ENCODE measurements around the gene KRT33B. TPM values are rescaled to one million over a fixed set of nuclear protein-coding genes. Genes with fewer than 3 reads are reported as not detected.
A peak's percentile ranks its signal among the peaks of the same experiment; 100 is the strongest.

Gene KRT33B
- total RNA-seq: not detected
- polyA plus RNA-seq: not detected

DNA sequence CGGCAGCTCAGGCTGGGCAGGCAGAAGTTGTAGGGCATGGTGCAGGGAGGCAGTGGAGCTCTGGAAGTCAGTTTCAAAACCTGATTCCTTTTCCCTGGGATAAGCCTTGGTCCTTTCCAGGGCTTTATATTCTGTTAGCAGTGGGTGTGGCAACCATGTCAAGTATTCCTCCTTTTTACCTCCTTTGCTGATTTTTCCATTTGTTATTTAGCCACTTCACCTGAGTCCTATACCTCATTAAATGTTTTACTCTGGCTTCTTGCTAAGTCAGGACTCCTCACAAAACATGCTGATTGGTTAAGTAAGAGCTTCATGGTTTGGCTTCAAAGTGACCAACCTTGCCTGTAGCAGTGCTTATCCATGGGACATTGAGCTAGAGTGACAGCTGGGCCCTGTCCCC lies at the start of gene KRT33B:
KRT33B (minus strand) TSS at position 101 of the 400 bp plus-strand sequence; CDS start at position 38, 63 bp downstream.
- Mint-ChIP-seq H3K9me3 (peaks cover 0 to 4% (median 0%) of the 10 kb centered on the region in 5 donors), H3K4me1 (peaks cover 0 to 16% (median 2%) of the 10 kb centered on the region in 3 donors), H3K27ac (peak within 1 kb of the TSS in 5 of 8 donors; percentile 13 to 38 (median 23)), H3K27me3 (peaks cover 0 to 8% of the 10 kb centered on the region in 2 donors), H3K36me3 (peaks cover 0 to 6% (median 0%) of the 10 kb centered on the region in 3 donors), H3K4me3 (no peak within 1 kb of the TSS)
- Histone ChIP-seq H3K9me3 (ENCODE audit: low read length) (no peaks in the 10 kb centered on the region), H3K36me3 (ENCODE audit: insufficient read depth, low read length) (no peaks in the 10 kb centered on the region), H3K27ac (ENCODE audit: low read depth, low read length) (no peak within 1 kb of the TSS), H3K4me3 (ENCODE audit: low read length) (no peak within 1 kb of the TSS), H3K4me1 (ENCODE audit: insufficient read depth, low read length) (no peaks in the 10 kb centered on the region), H3K27me3 (ENCODE audit: insufficient read depth, low read length, poor library complexity, severe bottlenecking) (no peaks in the 10 kb centered on the region)
- no peak for DNase-seq
- ChIA-PET CTCF (no interaction called here), POLR2A (no interaction called here)

DNA sequence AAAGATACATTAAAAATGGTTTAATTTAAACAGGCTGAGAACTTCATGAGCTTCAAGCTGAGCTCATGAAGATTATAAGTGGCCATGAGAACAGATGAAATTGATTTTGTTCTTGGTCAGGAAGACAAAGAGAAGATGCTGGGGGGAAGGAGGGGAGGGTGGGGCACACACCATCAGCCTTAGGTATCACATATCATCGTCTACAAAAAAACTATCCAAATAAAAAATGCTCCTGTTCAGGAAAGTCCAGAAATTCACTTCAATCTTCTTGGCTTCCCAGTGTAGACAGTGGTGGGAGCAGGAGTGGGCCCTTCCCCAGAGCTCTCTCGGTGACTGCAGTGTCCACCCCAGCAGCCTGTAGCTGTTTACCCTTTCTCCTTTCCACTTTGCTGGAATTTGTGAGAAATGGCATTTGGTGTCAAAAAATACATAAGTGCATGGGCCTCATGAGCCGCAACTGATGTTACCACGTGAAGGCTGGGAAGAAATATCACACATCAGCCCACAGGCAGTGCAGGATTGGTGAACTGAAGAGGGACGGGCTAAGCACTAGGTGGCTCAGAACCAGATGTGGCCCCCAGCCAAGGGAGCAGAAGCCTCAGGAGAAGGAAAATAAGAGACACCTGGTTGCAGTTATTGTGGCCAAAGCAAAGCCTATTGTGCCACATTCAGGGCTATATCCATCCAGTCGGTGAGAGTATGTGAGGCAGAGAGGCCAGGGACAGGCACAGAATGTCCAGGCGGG lies 48.7 kb upstream of the KRT33B start:
- peaks cover 6% of the 10 kb centered on the region for H3K4me1 ChIP-seq (ENCODE audit: insufficient read depth, low read length)
- Mint-ChIP-seq H3K4me3 (no peak overlapping the region), H3K27ac (no peak overlapping the region), H3K4me1 (peaks cover 7 to 20% (median 18%) of the 10 kb centered on the region in 3 donors), H3K36me3 (no peaks in the 10 kb centered on the region), H3K27me3 (peaks cover 0 to 2% of the 10 kb centered on the region in 2 donors), H3K9me3 (no peaks in the 10 kb centered on the region)
- no peak overlapping the region for H3K27ac ChIP-seq (ENCODE audit: low read depth, low read length)
- no peaks in the 10 kb centered on the region for H3K9me3 ChIP-seq (ENCODE audit: low read length)
- H3K36me3 ChIP-seq (ENCODE audit: insufficient read depth, low read length): no peaks in the 10 kb centered on the region
- CTCF ChIA-PET: interaction anchor here (2.2 kb wide), 1 partner anchor 10 kb away, joined by 5 read pairs; no protein-coding TSS in a partner anchor
- no peaks in the 10 kb centered on the region for H3K27me3 ChIP-seq (ENCODE audit: insufficient read depth, low read length, poor library complexity, severe bottlenecking)
- POLR2A ChIA-PET: no interaction called here
- DNase-seq: no peak
- H3K4me3 ChIP-seq (ENCODE audit: low read length): no peak overlapping the region

DNA sequence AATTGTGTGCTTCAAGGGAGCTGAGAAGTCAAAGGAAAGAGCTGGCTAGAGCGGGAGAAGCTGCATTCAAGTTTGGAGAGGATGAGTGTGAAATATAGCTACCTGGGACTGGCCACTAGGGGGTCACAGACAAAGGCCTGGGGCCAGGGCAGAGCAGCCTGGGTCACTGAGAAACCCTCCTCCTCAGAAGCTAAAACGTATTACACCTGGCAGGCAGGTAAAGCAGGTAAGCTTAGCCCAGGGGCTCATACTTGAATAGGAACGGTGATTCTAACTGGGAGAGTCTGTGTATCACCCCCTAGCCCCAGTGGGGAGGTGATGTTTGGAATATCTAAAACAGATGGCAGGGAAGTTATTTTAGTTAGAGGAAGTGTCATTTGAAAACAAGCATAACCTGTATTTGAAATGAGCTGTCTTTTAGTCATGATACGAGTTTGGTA lies 48.0 kb upstream of the KRT33B start:
- no peak overlapping the region for H3K4me3 Mint-ChIP-seq
- CTCF ChIA-PET: interaction anchor here (2.2 kb wide), 1 partner anchor 10 kb away, joined by 5 read pairs; no protein-coding TSS in a partner anchor
- H3K4me1 Mint-ChIP-seq: peaks cover 7 to 20% (median 18%) of the 10 kb centered on the region in 3 donors
- H3K27ac Mint-ChIP-seq: peak overlapping the region in 2 of 8 donors; percentile 11 to 28
- POLR2A ChIA-PET: no interaction called here
- no peaks in the 10 kb centered on the region for H3K9me3 ChIP-seq (ENCODE audit: low read length)
- peaks cover 6% of the 10 kb centered on the region for H3K4me1 ChIP-seq (ENCODE audit: insufficient read depth, low read length)
- no peaks in the 10 kb centered on the region for H3K36me3 Mint-ChIP-seq
- no peaks in the 10 kb centered on the region for H3K36me3 ChIP-seq (ENCODE audit: insufficient read depth, low read length)
- no peak overlapping the region for H3K4me3 ChIP-seq (ENCODE audit: low read length)
- no peaks in the 10 kb centered on the region for H3K27me3 ChIP-seq (ENCODE audit: insufficient read depth, low read length, poor library complexity, severe bottlenecking)
- H3K27me3 Mint-ChIP-seq: no peaks in the 10 kb centered on the region
- H3K9me3 Mint-ChIP-seq: no peaks in the 10 kb centered on the region
- no peak overlapping the region for H3K27ac ChIP-seq (ENCODE audit: low read depth, low read length)
- DNase-seq: no peak

DNA sequence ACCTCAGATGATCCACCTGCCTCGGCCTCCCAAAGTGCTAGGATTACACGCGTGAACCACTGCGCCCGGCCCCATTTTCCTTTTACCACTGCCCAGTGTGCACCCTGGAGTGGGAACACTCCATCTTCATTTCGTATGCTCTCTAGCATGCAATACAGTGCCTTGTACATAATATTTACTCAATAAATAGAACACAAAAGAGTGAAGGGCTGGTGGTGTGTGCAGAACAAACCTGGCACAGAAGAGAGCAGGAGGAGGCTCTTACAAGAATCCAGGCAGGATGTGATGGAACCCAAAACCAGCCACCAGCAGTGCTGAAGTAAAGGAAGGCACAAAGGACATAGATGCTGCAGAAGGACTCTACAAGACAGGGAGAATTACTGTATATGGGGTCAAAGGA lies 47.5 kb upstream of the KRT33B start:
- no peaks in the 10 kb centered on the region for H3K9me3 Mint-ChIP-seq
- ChIA-PET POLR2A (no interaction called here), CTCF (interaction anchor here (2.2 kb wide), 1 partner anchor 9 kb away, joined by 5 read pairs; no protein-coding TSS in a partner anchor)
- Histone ChIP-seq H3K36me3 (ENCODE audit: insufficient read depth, low read length) (no peaks in the 10 kb centered on the region), H3K27ac (ENCODE audit: low read depth, low read length) (no peak overlapping the region), H3K4me1 (ENCODE audit: insufficient read depth, low read length) (peaks cover 6% of the 10 kb centered on the region), H3K4me3 (ENCODE audit: low read length) (no peak overlapping the region), H3K9me3 (ENCODE audit: low read length) (no peaks in the 10 kb centered on the region), H3K27me3 (ENCODE audit: insufficient read depth, low read length, poor library complexity, severe bottlenecking) (no peaks in the 10 kb centered on the region)
- peaks cover 7 to 20% (median 18%) of the 10 kb centered on the region in 3 donors for H3K4me1 Mint-ChIP-seq
- no peak overlapping the region for H3K4me3 Mint-ChIP-seq
- H3K27me3 Mint-ChIP-seq: no peaks in the 10 kb centered on the region
- H3K36me3 Mint-ChIP-seq: no peaks in the 10 kb centered on the region
- peak overlapping the region in 1 of 8 donors; percentile 28 for H3K27ac Mint-ChIP-seq
- DNase-seq: no peak

DNA sequence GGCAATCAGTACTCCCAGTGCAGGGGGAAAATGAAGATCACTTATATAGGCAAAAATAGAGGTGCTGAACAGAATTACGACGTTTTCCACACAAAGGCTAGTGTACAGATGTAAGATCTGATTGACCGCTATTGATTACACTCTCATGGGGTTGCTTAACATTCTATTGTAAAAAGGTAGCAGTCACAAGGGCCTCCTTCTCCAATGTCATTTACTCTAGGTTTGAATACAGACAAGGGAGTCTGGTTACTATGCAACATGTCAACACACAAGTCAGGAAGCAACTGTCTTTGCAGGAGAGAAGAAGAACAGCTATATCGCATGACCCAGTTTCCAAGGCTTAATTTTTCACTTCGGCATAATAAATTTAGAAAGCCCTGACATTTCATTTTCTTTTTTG lies 46.9 kb upstream of the KRT33B start:
- ChIA-PET CTCF (no interaction called here), POLR2A (no interaction called here)
- Mint-ChIP-seq H3K4me3 (no peak overlapping the region), H3K9me3 (no peaks in the 10 kb centered on the region), H3K36me3 (no peaks in the 10 kb centered on the region), H3K27me3 (no peaks in the 10 kb centered on the region), H3K4me1 (peaks cover 7 to 20% (median 18%) of the 10 kb centered on the region in 3 donors), H3K27ac (no peak overlapping the region)
- Histone ChIP-seq H3K9me3 (ENCODE audit: low read length) (no peaks in the 10 kb centered on the region), H3K4me1 (ENCODE audit: insufficient read depth, low read length) (peaks cover 6% of the 10 kb centered on the region), H3K27ac (ENCODE audit: low read depth, low read length) (no peak overlapping the region), H3K4me3 (ENCODE audit: low read length) (no peak overlapping the region), H3K36me3 (ENCODE audit: insufficient read depth, low read length) (no peaks in the 10 kb centered on the region), H3K27me3 (ENCODE audit: insufficient read depth, low read length, poor library complexity, severe bottlenecking) (no peaks in the 10 kb centered on the region)
- DNase-seq: no peak

DNA sequence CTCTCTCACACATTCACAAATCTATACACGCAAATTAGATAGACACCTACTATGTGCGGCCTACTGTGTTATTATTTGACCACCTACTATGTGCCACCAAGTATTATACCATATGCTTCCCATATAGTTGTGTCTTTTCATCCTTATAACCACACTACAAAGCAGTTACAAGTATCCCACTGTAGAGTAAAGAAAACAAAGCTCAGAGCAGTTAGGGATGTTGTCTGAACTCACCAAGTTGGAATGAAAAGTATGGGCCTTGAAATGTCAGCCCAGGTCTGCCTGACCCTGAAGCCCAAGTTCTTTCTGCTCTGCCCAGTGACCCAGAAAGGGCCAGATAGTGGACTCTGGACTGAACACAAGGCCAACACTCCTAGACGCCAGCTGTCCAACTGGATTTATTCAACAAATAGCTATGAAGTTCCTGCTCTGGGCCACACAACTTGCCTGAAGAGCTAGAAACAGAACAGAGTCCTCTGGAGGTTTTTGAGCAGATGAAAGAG lies 46.3 kb upstream of the KRT33B start:
- Mint-ChIP-seq H3K36me3 (no peaks in the 10 kb centered on the region), H3K4me1 (peaks cover 7 to 20% (median 18%) of the 10 kb centered on the region in 3 donors), H3K27ac (no peak overlapping the region), H3K27me3 (peaks cover 0 to under 1% of the 10 kb centered on the region in 2 donors), H3K9me3 (no peaks in the 10 kb centered on the region), H3K4me3 (no peak overlapping the region)
- H3K27ac ChIP-seq (ENCODE audit: low read depth, low read length): no peak overlapping the region
- peaks cover 6% of the 10 kb centered on the region for H3K4me1 ChIP-seq (ENCODE audit: insufficient read depth, low read length)
- no peak overlapping the region for H3K4me3 ChIP-seq (ENCODE audit: low read length)
- no peaks in the 10 kb centered on the region for H3K36me3 ChIP-seq (ENCODE audit: insufficient read depth, low read length)
- DNase-seq: no peak
- ChIA-PET CTCF (no interaction called here), POLR2A (no interaction called here)
- no peaks in the 10 kb centered on the region for H3K9me3 ChIP-seq (ENCODE audit: low read length)
- no peaks in the 10 kb centered on the region for H3K27me3 ChIP-seq (ENCODE audit: insufficient read depth, low read length, poor library complexity, severe bottlenecking)

DNA sequence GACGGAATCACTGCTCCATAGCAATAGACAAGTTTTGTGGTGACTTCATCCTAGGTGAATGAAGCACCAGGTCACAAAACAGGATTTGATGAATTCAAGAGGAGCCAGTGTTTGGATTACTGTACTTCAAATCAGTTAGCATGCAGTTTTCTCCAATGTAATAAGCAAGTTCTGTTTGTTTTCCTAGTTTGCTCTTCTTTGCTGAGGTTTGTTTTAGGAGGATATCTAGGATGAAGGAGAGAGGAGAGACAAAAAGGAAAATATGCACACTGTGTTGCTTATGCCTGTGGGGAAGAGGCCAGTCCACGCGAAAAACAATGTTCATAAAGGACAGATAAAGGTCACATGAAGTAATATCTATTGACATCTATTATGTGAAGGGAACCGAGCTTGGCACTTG lies 45.8 kb upstream of the KRT33B start:
- H3K36me3 ChIP-seq (ENCODE audit: insufficient read depth, low read length): no peaks in the 10 kb centered on the region
- Mint-ChIP-seq H3K4me1 (peaks cover 6 to 20% (median 18%) of the 10 kb centered on the region in 3 donors), H3K27ac (peak overlapping the region in 1 of 8 donors; percentile 32), H3K4me3 (no peak overlapping the region), H3K36me3 (no peaks in the 10 kb centered on the region), H3K9me3 (no peaks in the 10 kb centered on the region), H3K27me3 (peaks cover 0 to 1% of the 10 kb centered on the region in 2 donors)
- no peak for DNase-seq
- no peaks in the 10 kb centered on the region for H3K27me3 ChIP-seq (ENCODE audit: insufficient read depth, low read length, poor library complexity, severe bottlenecking)
- no peak overlapping the region for H3K4me3 ChIP-seq (ENCODE audit: low read length)
- H3K9me3 ChIP-seq (ENCODE audit: low read length): no peaks in the 10 kb centered on the region
- CTCF ChIA-PET: no interaction called here
- POLR2A ChIA-PET: no interaction called here
- H3K27ac ChIP-seq (ENCODE audit: low read depth, low read length): no peak overlapping the region
- peaks cover 6% of the 10 kb centered on the region for H3K4me1 ChIP-seq (ENCODE audit: insufficient read depth, low read length)

DNA sequence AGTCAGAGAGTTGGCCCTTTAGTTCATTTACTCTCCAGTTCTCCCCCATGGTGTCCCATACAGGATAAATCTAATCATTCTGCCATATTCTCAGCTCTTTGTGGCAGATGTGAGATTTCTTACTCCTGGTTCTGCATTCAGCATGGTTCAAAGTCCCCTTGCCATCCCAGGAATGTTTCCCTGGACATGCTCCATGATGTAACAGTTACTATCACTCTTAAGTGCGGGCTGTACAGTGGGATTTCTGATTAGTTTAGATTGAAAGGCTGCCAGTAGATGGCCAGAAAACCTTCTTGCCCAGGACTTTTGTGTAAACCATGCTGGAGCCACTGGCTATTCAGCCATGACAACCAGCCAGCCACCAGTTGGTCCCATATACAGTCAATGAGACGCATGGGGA lies 44.4 kb upstream of the KRT33B start:
- Histone ChIP-seq H3K27me3 (ENCODE audit: insufficient read depth, low read length, poor library complexity, severe bottlenecking) (no peaks in the 10 kb centered on the region), H3K9me3 (ENCODE audit: low read length) (no peaks in the 10 kb centered on the region), H3K27ac (ENCODE audit: low read depth, low read length) (no peak overlapping the region), H3K4me1 (ENCODE audit: insufficient read depth, low read length) (peaks cover 3% of the 10 kb centered on the region), H3K36me3 (ENCODE audit: insufficient read depth, low read length) (no peaks in the 10 kb centered on the region), H3K4me3 (ENCODE audit: low read length) (no peak overlapping the region)
- no peak for DNase-seq
- no peaks in the 10 kb centered on the region for H3K9me3 Mint-ChIP-seq
- H3K4me1 Mint-ChIP-seq: peaks cover 2 to 19% (median 13%) of the 10 kb centered on the region in 3 donors
- H3K27ac Mint-ChIP-seq: no peak overlapping the region
- no peak overlapping the region for H3K4me3 Mint-ChIP-seq
- H3K36me3 Mint-ChIP-seq: peaks cover 0 to 3% (median 0%) of the 10 kb centered on the region in 3 donors
- CTCF ChIA-PET: no interaction called here
- POLR2A ChIA-PET: no interaction called here
- H3K27me3 Mint-ChIP-seq: peaks cover 0 to 1% of the 10 kb centered on the region in 2 donors

Measured in CD8-positive, alpha-beta memory T cell (primary cell).